ENCODE data around the gene CADM2. TPM values are rescaled to one million over a fixed set of nuclear protein-coding genes. Genes with fewer than 3 reads are reported as not detected.
"Not testable (repeated sequence)": the region's sequence is repeated elsewhere in the genome, so short reads cannot be mapped to it uniquely, and the experiment has no call there.

Gene CADM2
- total RNA-seq, 1 donor from 2014 or later: 3.5 TPM

- Mint-ChIP-seq H3K9me3 (peaks cover 3% of the 10 kb centered on the region), H3K4me1 (peaks cover 15% of the 10 kb centered on the region), H3K27me3 (ENCODE audit: low read depth) (no peaks in the 10 kb centered on the region), H3K27ac (ENCODE audit: unreplicated experiment) (no peak overlapping the region), H3K36me3 (ENCODE audit: low read depth) (no peaks in the 10 kb centered on the region), H3K4me3 (no peak overlapping the region)
- DNase-seq (ENCODE audit: low read depth, low spot score): no peak
- TF ChIP-seq CTCF (conservative IDR thresholded peaks at IDR 0.05): no peak
Observed at GRCh38 chr3:85977615-85978338, 1019.0 kb downstream of the CADM2 start.

- no peak for TF ChIP-seq CTCF (conservative IDR thresholded peaks at IDR 0.05)
- peaks cover 15% of the 10 kb centered on the region for H3K4me1 Mint-ChIP-seq
- no peak overlapping the region for H3K4me3 Mint-ChIP-seq
- peaks cover 3% of the 10 kb centered on the region for H3K9me3 Mint-ChIP-seq
- no peaks in the 10 kb centered on the region for H3K36me3 Mint-ChIP-seq (ENCODE audit: low read depth)
- H3K27ac Mint-ChIP-seq (ENCODE audit: unreplicated experiment): no peak overlapping the region
- H3K27me3 Mint-ChIP-seq (ENCODE audit: low read depth): no peaks in the 10 kb centered on the region
- no peak for DNase-seq (ENCODE audit: low read depth, low spot score)
Observed at GRCh38 chr3:85979034-85979433, 1020.2 kb downstream of the CADM2 start.

GRCh38 chr3:85989581-85989980, 1030.8 kb downstream of the CADM2 start:
- H3K4me3 Mint-ChIP-seq; H3K36me3 Mint-ChIP-seq (ENCODE audit: low read depth); H3K27ac Mint-ChIP-seq (ENCODE audit: unreplicated experiment); H3K4me1 Mint-ChIP-seq; H3K9me3 Mint-ChIP-seq; DNase-seq (ENCODE audit: low read depth, low spot score); H3K27me3 Mint-ChIP-seq (ENCODE audit: low read depth): not testable (repeated sequence)

- Mint-ChIP-seq H3K27ac (ENCODE audit: unreplicated experiment) (no peak overlapping the region), H3K4me1 (no peaks in the 10 kb centered on the region), H3K27me3 (ENCODE audit: low read depth) (no peaks in the 10 kb centered on the region), H3K36me3 (ENCODE audit: low read depth) (no peaks in the 10 kb centered on the region), H3K9me3 (no peaks in the 10 kb centered on the region), H3K4me3 (no peak overlapping the region)
- no peak for TF ChIP-seq CTCF (conservative IDR thresholded peaks at IDR 0.05)
- DNase-seq (ENCODE audit: low read depth, low spot score): no peak
Observed at GRCh38 chr3:86029590-86029989, 1070.8 kb downstream of the CADM2 start.

GRCh38 chr3:86037916-86038315, 1079.1 kb downstream of the CADM2 start:
- H3K9me3 Mint-ChIP-seq: peaks cover 11% of the 10 kb centered on the region
- no peak overlapping the region for H3K27ac Mint-ChIP-seq (ENCODE audit: unreplicated experiment)
- no peak for DNase-seq (ENCODE audit: low read depth, low spot score)
- peaks cover 9% of the 10 kb centered on the region for H3K36me3 Mint-ChIP-seq (ENCODE audit: low read depth)
- H3K4me3 Mint-ChIP-seq: no peak overlapping the region
- H3K27me3 Mint-ChIP-seq (ENCODE audit: low read depth): no peaks in the 10 kb centered on the region
- no peaks in the 10 kb centered on the region for H3K4me1 Mint-ChIP-seq
- TF ChIP-seq CTCF (conservative IDR thresholded peaks at IDR 0.05): no peak

GRCh38 chr3:86046436-86047136, 1087.8 kb downstream of the CADM2 start:
- H3K27ac Mint-ChIP-seq (ENCODE audit: unreplicated experiment): no peak overlapping the region
- H3K9me3 Mint-ChIP-seq: peaks cover 4% of the 10 kb centered on the region
- no peaks in the 10 kb centered on the region for H3K4me1 Mint-ChIP-seq

More at GRCh38 chr3:86046436-86047136, 1087.8 kb downstream of the CADM2 start:
- Mint-ChIP-seq H3K4me3 (no peak overlapping the region), H3K27me3 (ENCODE audit: low read depth) (no peaks in the 10 kb centered on the region), H3K36me3 (ENCODE audit: low read depth) (peaks cover 3% of the 10 kb centered on the region)
- DNase-seq (ENCODE audit: low read depth, low spot score): no peak
- no peak for TF ChIP-seq CTCF (conservative IDR thresholded peaks at IDR 0.05)
